ENCODE measurements around the gene MMP25.

GRCh38 chr16:3019594-3020246 is 26.6 kb upstream of the MMP25 start:
- TF ChIP-seq POLR2AphosphoS5 (IDR thresholded peaks at IDR 0.05; ENCODE audit: low read depth, low read length) (no peak; the same call in 1 of the 2 replicates), TAF1 (IDR thresholded peaks at IDR 0.05; ENCODE audit: borderline replicate concordance, insufficient read depth, low read length) (no peak)
